ENCODE results near the gene DTX3. TPM values are rescaled to one million over a fixed set of nuclear protein-coding genes. Genes with fewer than 3 reads are reported as not detected.

Gene DTX3
- total RNA-seq, 2 donors from 2014 or later: 4.6 to 12.2 TPM

DNA sequence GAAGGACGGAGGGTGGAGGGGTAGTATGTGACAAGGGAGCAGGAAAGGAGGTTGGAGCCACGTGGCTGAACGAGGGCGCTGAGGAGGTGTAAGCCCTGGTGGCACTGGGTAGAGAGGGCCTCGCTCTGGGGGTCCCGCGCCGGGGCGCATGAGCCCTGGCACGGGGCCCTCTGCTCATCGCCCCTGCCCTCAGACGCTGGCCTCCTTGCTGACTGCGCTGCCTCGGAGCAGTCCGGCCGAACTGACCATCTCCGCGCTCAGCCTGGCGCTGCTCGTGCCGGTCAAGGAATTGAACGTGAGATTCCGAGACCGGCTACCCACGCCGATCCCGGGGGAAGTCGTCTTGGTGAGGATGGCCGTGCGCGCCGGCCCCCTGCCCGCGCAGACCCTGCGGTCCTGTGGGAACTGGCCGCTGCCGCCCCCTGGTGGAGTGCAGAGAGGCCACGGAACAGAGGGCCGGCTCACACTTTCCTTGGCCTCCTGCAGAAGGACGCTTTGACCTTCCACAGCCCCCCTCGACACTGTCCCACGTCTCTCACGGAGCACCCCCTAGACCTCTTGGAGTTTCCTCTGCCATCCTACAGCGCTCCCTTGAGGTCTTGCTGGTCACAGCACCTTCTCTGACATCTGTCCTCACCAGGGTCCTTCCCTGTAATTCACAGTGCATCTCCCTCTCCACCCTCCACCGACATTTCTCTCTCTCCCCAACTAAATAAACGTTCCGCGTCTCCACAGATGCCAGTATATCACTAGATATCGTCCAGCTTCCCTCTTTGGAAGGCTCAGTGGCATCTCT, 17.1 kb downstream of the DTX3 start:
- DNase-seq (peak; percentile 50 to 73 (median 68)), ATAC-seq (peak; percentile 77)
- intact Hi-C loops (cut with DNase I): loop anchor here (2.0 kb wide), 1 partner anchor 41 kb away; no protein-coding TSS in a partner anchor
- WGBS, 2 donors: 1% methylated on average over 23 to 48 of the region's 49 CpGs
- H3K27ac ChIP-seq: no peak overlapping the region
- H3K9me3 ChIP-seq: no peaks in the 10 kb centered on the region
- H3K4me1 ChIP-seq: peaks cover 21% of the 10 kb centered on the region
- no peak for TF ChIP-seq POLR2A (IDR thresholded peaks at IDR 0.05)
- TF ChIP-seq CTCF (IDR thresholded peaks at IDR 0.05): peak; percentile 80 to 90 (median 87)
- no peaks in the 10 kb centered on the region for H3K36me3 ChIP-seq (replicated peaks in 1 of 2; ENCODE audit: insufficient read depth in 1 of 2, low read depth in 2 of 2)
- H3K4me3 ChIP-seq: no peak overlapping the region
- peaks cover 0 to 23% of the 10 kb centered on the region in 2 donors for H3K27me3 ChIP-seq

DNA sequence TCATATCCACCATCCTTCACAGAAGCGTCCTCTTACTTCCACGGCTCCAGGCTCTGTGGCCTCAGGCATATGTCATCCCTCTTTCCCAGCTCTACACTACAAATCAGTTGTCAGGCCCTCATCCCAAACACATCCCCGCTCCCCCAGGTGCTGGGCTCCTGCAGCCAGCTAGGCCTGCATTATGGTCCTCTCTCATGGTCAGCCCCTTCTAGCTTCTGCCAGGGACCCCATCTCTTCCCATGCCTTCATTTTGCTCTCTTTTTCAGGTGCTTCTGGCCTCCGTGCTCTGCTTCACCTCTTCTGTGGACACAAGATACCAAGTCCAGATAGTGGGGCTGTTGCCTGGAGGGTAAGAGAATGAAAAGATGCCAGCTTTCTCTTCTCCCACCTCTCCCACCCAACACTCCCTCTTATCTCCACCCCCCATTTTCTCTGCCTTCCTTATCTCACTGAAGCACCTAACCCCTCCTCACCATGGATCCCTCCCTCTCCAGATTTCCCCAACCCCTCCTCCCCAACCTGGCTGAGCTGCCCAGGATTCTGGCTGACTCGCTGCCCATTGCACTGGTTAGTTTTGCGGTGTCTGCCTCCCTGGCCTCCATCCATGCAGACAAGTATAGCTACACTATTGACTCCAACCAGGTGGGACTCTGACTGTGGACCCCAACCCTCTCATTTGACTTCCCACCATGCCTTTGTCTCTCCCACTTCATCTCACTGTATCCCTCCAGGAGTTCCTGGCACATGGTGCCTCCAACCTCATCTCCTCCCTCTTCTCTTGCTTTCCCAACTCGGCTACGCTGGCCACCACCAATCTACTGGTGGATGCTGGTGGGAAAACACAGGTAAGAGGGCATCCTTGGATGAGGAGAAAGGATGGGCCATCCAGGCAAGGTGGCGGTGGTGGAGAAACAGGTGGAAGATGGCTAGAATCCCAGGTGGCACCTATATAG, 17.9 kb downstream of the DTX3 start:
- DNase-seq (no peak), ATAC-seq (no peak)
- TF ChIP-seq CTCF (IDR thresholded peaks at IDR 0.05): no peak
- TF ChIP-seq POLR2A (IDR thresholded peaks at IDR 0.05): no peak
- Histone ChIP-seq H3K27me3 (peaks cover 0 to 26% of the 10 kb centered on the region in 2 donors), H3K4me3 (no peak overlapping the region), H3K36me3 (replicated peaks in 1 of 2; ENCODE audit: insufficient read depth in 1 of 2, low read depth in 2 of 2) (no peaks in the 10 kb centered on the region), H3K27ac (no peak overlapping the region), H3K4me1 (peaks cover 23% of the 10 kb centered on the region), H3K9me3 (no peaks in the 10 kb centered on the region)
- WGBS, 2 donors: 63 to 64% methylated on average over 9 of the region's 9 CpGs
- intact Hi-C loops (cut with DNase I): loop anchor here (2.0 kb wide), 1 partner anchor 42 kb away; no protein-coding TSS in a partner anchor

GRCh38 chr12:57623385-57623784, 18.8 kb downstream of the DTX3 start:
- no peaks in the 10 kb centered on the region for H3K36me3 ChIP-seq (replicated peaks in 1 of 2; ENCODE audit: insufficient read depth in 1 of 2, low read depth in 2 of 2)
- WGBS, 2 donors: 58 to 62% methylated on average over 2 of the region's 2 CpGs
- ATAC-seq (no peak), DNase-seq (no peak)
- no peak overlapping the region for H3K27ac ChIP-seq
- H3K27me3 ChIP-seq: peaks cover 0 to 28% of the 10 kb centered on the region in 2 donors
- H3K4me1 ChIP-seq: peaks cover 28% of the 10 kb centered on the region
- TF ChIP-seq POLR2A (IDR thresholded peaks at IDR 0.05): no peak
- no peak for TF ChIP-seq CTCF (IDR thresholded peaks at IDR 0.05)
- intact Hi-C loops (cut with DNase I): loop anchor here (2.0 kb wide), 1 partner anchor 43 kb away; no protein-coding TSS in a partner anchor
- H3K9me3 ChIP-seq: no peaks in the 10 kb centered on the region
- no peak overlapping the region for H3K4me3 ChIP-seq

DNA sequence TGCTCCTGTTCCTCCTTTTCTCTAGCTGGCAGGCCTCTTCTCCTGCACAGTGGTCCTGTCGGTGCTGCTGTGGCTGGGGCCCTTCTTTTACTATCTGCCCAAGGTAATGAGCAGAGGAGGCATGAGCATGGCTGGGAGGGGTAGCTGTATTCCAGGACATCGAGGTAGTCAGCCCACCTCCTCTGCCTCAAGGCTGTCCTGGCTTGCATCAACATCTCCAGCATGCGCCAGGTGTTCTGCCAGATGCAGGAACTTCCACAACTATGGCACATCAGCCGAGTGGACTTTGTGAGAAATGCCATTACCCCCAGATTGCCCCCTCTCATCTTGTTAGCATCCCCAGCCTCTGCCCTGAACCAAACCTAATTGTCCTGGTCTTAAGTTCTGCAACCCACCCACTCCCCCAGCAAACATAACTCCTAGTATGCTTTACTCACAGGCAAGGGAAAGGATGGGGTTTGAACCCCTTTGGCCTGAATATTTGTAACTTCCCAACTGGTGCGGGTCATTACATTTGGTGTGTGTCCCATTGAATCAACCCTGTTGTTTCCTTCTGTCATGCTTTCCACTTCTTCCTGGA, 19.3 kb downstream of the DTX3 start:
- TF ChIP-seq POLR2A (IDR thresholded peaks at IDR 0.05): no peak
- ATAC-seq (no peak), DNase-seq (no peak)
- Histone ChIP-seq H3K27me3 (peaks cover 0 to 33% of the 10 kb centered on the region in 2 donors), H3K4me3 (no peak overlapping the region), H3K27ac (no peak overlapping the region), H3K36me3 (replicated peaks in 1 of 2; ENCODE audit: insufficient read depth in 1 of 2, low read depth in 2 of 2) (no peaks in the 10 kb centered on the region), H3K4me1 (peaks cover 28% of the 10 kb centered on the region), H3K9me3 (no peaks in the 10 kb centered on the region)
- intact Hi-C loops (cut with DNase I): loop anchor here (2.0 kb wide), 1 partner anchor 43 kb away; no protein-coding TSS in a partner anchor
- 58 to 59% methylated on average over 5 of the region's 5 CpGs for WGBS, 2 donors

Measured in body of pancreas (tissue), 4 donors.